Measurements from ENCODE around the gene PRXL2B.

PRXL2B gene

DNA sequence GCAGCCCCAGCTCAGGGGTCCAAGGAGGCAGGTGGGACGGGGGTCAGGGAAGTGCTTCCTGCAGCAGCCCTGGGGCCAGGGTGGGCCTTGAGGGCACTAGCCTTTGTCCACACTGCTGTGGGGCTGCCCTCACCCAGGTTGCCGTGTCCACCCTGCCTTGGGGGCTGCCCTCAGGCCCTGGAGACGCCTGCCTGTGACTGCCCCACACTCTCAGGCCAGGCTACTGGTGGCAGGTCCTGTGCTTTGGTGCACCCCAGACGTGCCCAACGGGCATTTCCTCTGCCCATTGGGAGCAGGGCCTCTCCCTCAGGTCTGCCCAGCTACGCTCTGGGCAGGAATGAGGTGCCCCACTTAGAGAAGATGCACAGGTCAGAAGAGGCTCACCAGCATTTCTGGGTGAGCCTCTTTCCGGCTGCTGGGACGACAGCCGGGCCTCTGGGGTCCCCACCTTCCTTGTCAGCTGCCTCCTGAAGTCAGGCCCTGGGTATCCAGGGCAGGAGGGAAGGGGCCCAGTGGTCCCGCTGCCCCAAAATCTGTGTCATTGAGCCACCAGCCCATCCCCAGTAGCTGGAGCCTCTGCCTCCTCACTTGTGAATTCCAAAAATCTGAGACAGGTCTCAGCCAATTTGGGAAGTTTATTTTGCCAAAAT, 48.9 kb downstream of the PRXL2B start:
- H3K9me3 Mint-ChIP-seq, result peaks cover 4% of the 10 kb centered on the region
- DNase-seq (ENCODE audit: low spot score in 2 of 2) (no peak), ATAC-seq (peak; percentile 14)
- H3K4me3 Mint-ChIP-seq, result no peak overlapping the region
- H3K36me3 Mint-ChIP-seq, result peaks cover 2% of the 10 kb centered on the region
- H3K4me1 Mint-ChIP-seq, result peaks cover 20% of the 10 kb centered on the region
- H3K27ac Mint-ChIP-seq, result no peak overlapping the region

DNA sequence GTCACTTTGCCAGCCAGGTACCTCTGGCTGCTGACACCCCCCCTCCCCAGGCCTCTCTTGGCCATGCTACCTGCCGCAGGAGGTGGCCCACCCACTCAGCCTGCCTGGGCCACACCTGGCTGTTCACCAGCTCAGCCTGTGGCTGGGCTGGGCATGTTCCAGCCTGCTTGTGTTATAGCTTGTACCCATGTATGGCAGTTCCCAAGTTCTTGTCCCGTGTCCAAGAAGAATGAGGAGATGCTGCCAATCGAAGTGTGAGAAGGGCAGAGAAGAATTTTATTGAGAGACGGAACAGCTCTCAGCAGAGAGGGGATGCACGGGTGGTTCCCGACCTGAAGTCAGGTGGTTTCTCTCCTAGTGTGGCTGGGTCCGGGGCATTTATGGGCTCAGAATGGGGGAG, 50.2 kb downstream of the PRXL2B start:
- peaks cover 4% of the 10 kb centered on the region for H3K9me3 Mint-ChIP-seq

DNA sequence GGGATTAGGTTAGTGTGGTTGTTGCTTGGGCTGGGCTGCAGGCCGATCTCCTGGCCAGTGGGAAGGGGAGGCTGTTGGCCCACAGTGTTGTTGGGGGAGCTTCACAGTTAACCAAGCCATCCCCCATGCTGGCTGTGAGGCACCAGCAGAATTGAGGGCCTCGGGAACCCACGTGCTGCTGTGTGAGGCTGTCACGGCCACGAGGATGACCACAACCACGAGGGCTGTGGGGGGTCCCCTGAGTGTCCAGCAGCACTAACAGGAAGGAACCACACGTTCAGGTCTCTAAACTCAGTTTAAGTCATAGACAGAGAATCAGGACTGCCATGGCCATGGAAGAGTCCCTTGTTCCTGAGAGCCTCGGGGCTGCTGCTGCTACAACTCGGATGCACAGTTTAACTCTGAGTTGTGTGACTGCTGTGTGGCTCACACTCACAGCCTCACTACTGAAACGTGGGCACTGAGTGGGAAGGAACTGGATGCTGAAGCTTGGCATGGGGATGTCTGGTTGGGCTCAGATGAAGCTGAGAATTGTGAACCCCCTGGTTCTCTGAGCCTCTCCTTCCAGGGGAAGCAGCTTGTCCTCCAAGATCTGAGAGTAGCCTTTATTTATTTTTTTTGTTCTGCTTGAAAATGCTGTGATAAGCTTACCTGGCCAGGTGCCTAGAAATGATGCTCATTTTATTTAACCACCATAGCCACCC, 51.0 kb downstream of the PRXL2B start:
- no peak for ATAC-seq
- H3K36me3 Mint-ChIP-seq, result no peaks in the 10 kb centered on the region
- peaks cover 19% of the 10 kb centered on the region for H3K4me1 Mint-ChIP-seq
- no peak overlapping the region for H3K27ac Mint-ChIP-seq
- peaks cover 4% of the 10 kb centered on the region for H3K9me3 Mint-ChIP-seq
- no peak overlapping the region for H3K4me3 Mint-ChIP-seq
- DNase-seq (ENCODE audit: low spot score in 2 of 2), result no peak

More for the DNA sequence above, 50.2 kb downstream of the PRXL2B start:
- ATAC-seq, result no peak
- Mint-ChIP-seq H3K4me3 (no peak overlapping the region), H3K4me1 (peaks cover 17% of the 10 kb centered on the region), H3K36me3 (no peaks in the 10 kb centered on the region), H3K27ac (peak overlapping the region; percentile 53)
- no peak for DNase-seq (ENCODE audit: low spot score in 2 of 2)

DNA sequence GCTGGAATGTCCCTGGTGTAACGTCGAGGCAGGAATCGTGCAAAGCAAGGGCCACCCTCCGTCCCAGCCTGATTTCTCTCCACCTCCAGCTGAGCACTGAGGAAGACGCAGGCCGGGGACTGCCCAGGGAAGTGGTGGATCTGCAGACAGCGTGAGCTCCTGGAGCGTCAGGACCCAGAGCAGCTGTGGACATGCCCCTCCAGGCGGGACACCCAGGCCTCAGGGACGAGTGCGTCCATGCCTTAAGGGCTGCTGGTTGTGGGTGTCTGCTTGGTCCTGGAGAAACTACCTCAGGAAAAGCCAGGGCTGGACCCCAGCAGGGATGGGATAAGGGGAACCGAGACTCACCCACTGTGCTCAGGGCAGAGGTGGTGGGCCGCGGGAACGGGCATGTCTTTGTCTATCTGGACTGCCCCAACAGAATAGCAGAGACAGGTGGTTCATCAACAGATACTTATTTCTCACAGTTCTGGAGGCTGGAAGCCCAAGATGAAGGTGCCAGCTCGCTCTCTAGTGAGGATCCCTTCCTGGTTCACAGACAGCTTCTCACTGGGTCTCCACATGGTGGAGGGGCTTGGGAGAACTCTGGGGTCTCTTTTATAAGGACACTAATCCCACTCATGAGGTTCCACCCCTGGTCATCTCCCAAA, 52.0 kb downstream of the PRXL2B start:
- no peak overlapping the region for H3K4me3 Mint-ChIP-seq
- peaks cover 23% of the 10 kb centered on the region for H3K4me1 Mint-ChIP-seq
- DNase-seq (ENCODE audit: low spot score in 2 of 2) (no peak), ATAC-seq (no peak)
- no peaks in the 10 kb centered on the region for H3K36me3 Mint-ChIP-seq
- H3K27ac Mint-ChIP-seq, result peak overlapping the region; percentile 64
- H3K9me3 Mint-ChIP-seq, result peaks cover 4% of the 10 kb centered on the region

DNA sequence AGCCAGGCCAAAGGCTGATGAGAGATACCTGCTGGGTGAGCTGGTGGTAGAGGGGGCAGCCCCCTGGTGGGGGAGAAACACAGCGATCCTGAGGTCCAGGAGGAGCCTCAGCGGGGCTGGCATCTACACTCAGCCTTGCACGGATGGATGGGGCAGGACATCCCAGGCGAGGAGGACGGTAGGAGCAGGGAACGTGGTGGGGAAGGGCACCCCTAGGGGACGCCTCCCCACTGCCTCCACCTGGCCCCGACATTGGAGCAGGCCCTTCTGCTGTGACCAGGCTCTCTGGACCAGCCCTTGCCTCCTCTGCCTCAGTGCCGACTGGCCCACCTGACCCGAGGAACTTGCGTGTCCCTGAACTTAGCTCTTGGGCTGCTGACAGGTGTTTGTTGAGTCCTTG, 52.6 kb downstream of the PRXL2B start:
- DNase-seq (ENCODE audit: low spot score in 2 of 2) (peak in 1 of 2 donors; percentile 1), ATAC-seq (no peak)
- H3K36me3 Mint-ChIP-seq, result no peaks in the 10 kb centered on the region
- H3K9me3 Mint-ChIP-seq, result peaks cover 4% of the 10 kb centered on the region
- H3K4me3 Mint-ChIP-seq, result no peak overlapping the region
- peak overlapping the region; percentile 64 for H3K27ac Mint-ChIP-seq
- H3K4me1 Mint-ChIP-seq, result peaks cover 28% of the 10 kb centered on the region

DNA sequence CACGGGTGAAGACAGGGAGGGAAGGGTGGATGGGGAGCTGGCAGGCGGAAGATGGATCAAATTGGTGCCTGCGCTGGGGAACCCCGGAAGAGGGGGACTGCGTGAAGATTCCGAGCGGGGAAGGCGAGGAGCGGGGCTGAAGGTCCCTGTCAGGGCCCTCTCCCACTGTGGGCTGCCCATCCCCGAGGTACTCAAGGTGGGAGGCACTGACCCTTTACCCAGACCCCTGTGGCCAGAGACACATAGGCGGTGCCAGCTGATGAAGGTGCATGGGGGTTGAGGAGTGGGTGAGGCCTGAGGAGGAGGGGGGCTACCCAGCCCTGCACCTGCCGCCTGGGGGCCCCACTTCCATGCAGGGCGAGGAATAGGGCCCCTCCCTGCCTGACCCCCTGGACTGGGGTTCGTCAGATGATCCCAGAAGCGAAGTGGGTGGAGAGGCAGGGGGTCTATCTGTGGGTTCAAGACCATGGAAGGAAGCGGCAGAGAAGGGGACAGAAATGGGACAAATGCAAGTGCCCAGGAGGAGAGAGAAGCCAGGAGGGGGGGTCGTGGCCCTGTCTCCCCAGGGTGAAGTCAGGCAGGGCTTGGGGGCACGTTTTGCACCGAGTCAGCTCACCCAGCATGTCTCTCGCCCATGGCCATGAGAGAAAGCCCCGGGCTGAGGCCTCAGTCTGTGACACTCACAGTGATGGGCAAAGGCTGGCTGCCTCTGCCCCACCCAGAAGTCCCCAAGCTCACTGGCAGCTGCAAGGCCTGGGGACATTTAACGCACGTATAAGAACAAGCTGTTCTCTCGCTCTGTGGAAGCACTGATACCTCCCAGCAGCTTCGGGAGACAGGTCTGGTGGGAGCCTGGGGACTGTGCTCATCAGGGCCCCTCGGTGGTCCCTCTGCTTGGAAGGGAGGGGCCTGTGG, 53.3 kb downstream of the PRXL2B start:
- no peak for ATAC-seq
- H3K4me3 Mint-ChIP-seq, result peak overlapping the region; percentile 25
- no peak for DNase-seq (ENCODE audit: low spot score in 2 of 2)
- peak overlapping the region; percentile 40 for H3K27ac Mint-ChIP-seq
- H3K36me3 Mint-ChIP-seq, result no peaks in the 10 kb centered on the region
- H3K4me1 Mint-ChIP-seq, result peaks cover 28% of the 10 kb centered on the region
- peaks cover 4% of the 10 kb centered on the region for H3K9me3 Mint-ChIP-seq

DNA sequence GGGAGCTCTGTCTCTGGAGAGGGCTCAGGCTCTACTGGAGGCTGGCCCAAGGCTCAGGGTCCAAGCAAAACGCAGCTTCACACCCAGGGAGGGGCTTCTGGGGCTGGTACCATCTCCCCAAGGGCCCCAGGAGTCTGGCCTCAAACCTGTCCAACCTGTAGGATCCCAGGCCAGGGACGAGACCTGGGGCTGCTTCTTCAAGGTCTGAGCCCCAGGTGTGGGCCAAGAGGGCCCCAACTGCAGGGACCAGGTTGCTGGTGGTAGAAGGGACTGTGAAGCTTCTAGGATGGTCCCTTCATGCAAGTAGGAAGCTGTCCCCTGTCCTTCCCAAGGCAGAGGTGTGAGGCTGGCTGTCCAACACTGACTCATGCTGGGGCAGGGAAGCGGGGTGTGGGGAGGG, 54.0 kb downstream of the PRXL2B start:
- Mint-ChIP-seq H3K4me1 (peaks cover 28% of the 10 kb centered on the region), H3K36me3 (no peaks in the 10 kb centered on the region), H3K9me3 (peaks cover 4% of the 10 kb centered on the region), H3K4me3 (peak overlapping the region; percentile 25), H3K27ac (no peak overlapping the region)
- ATAC-seq, result no peak
- no peak for DNase-seq (ENCODE audit: low spot score in 2 of 2)

All from stimulated activated effector memory CD8-positive, alpha-beta T cell treated with anti-CD3 and anti-CD28 coated beads, Interleukin-12 subunit alpha, Interleukin-12 subunit beta, amount 100 ng/mL, for 72 hours (primary cell).